Keratinocyte (primary cell): ENCODE data around the gene KRT33A. TPM values are rescaled to one million over a fixed set of nuclear protein-coding genes. Genes with fewer than 3 reads are reported as not detected.

Experiments used
- DNase-seq: peaks from one replicate; pipeline ENCODE4 v3.0.0-alpha.2; 2011; ENCODE audit warnings: low read depth, missing footprints, low spot score
- FAIRE-seq: peaks from 2 replicates; lab custom pipeline; 2011; peaks lifted over from hg19 to GRCh38; lab: Jason Lieb, UNC
- H2AFZ ChIP-seq: 2 replicates; pipeline ENCODE4 v1.6.0; 2012; ENCODE audit warnings: low read length, control low read depth, inconsistent platforms; ENCODE audit not compliant: control insufficient read depth
- H3K27ac ChIP-seq: 2 replicates; pipeline ENCODE4 v1.5.1; 2011; ENCODE audit warnings: low read length; ENCODE audit not compliant: control insufficient read depth, insufficient read depth
- H3K27me3 ChIP-seq: 3 replicates; pipeline ENCODE4 v1.6.0; 2011; ENCODE audit warnings: low read length; ENCODE audit not compliant: control insufficient read depth, insufficient read depth; ENCODE audit errors: extremely low read depth
- H3K36me3 ChIP-seq, 2 experiments: 2 replicates in 1 of 2; 3 replicates in 1 of 2; pipeline ENCODE4 v1.5.1; 2011; ENCODE audit warnings: low read length in 2 of 2, mild to moderate bottlenecking in 1 of 2; ENCODE audit not compliant: control insufficient read depth in 2 of 2, insufficient read depth in 2 of 2; ENCODE audit errors: extremely low read depth in 1 of 2
- H3K4me1 ChIP-seq: 3 replicates; pipeline ENCODE4 v1.5.1; 2011; ENCODE audit warnings: low read length; ENCODE audit not compliant: control insufficient read depth, insufficient read depth; ENCODE audit errors: extremely low read depth
- H3K4me2 ChIP-seq: 3 replicates; pipeline ENCODE4 v1.6.0; 2011; ENCODE audit warnings: low read depth, low read length; ENCODE audit not compliant: control insufficient read depth, insufficient read depth; ENCODE audit errors: extremely low read depth
- H3K4me3 ChIP-seq, 3 experiments: fragments of 200-600 bp in 1 of 3; sonication (generic) in 1 of 3; 2 replicates in 2 of 3; 3 replicates in 1 of 3; pipeline ENCODE4 v1.5.1; 2011 to 2016; ENCODE audit warnings: low read length in 3 of 3, mild to moderate bottlenecking in 3 of 3, control low read depth in 2 of 3, inconsistent platforms in 1 of 3, low read depth in 1 of 3, mixed read lengths in 1 of 3, mixed run types in 1 of 3, moderate library complexity in 1 of 3; ENCODE audit not compliant: control insufficient read depth in 2 of 3, insufficient read depth in 2 of 3; ENCODE audit errors: extremely low read depth in 1 of 3
- H3K79me2 ChIP-seq: 2 replicates; pipeline ENCODE4 v1.6.0; 2012; ENCODE audit warnings: low read length; ENCODE audit not compliant: control insufficient read depth, insufficient read depth
- H3K9ac ChIP-seq: 3 replicates; pipeline ENCODE4 v1.6.0; 2011; ENCODE audit warnings: low read length; ENCODE audit not compliant: control insufficient read depth, insufficient read depth; ENCODE audit errors: extremely low read depth
- H3K9me1 ChIP-seq: 3 replicates; pipeline ENCODE4 v1.6.0; 2011; ENCODE audit warnings: low read length; ENCODE audit not compliant: control insufficient read depth, insufficient read depth; ENCODE audit errors: extremely low read depth
- H3K9me3 ChIP-seq: 2 replicates; pipeline ENCODE4 v1.5.1; 2012; ENCODE audit warnings: low read depth, low read length; ENCODE audit not compliant: control insufficient read depth
- H4K20me1 ChIP-seq: 3 replicates; pipeline ENCODE4 v1.6.0; 2011; ENCODE audit warnings: low read length; ENCODE audit not compliant: control insufficient read depth, insufficient read depth; ENCODE audit errors: extremely low read depth
- CTCF ChIP-seq, 3 experiments: IDR thresholded peaks in 1 of 3; conservative IDR thresholded peaks in 1 of 3; optimal IDR thresholded peaks in 1 of 3; 2 replicates in 2 of 3; 3 replicates in 1 of 3; pipeline versions ENCODE3 to v1.5.1; 2011; ENCODE audit warnings: low read length in 3 of 3, mild to moderate bottlenecking in 3 of 3, moderate library complexity in 2 of 3, control low read depth in 1 of 3, inconsistent platforms in 1 of 3; ENCODE audit not compliant: insufficient read depth in 2 of 3; ENCODE audit errors: extremely low read depth in 1 of 3
- EZH2 ChIP-seq: IDR thresholded peaks from one replicate; pipeline ENCODE4 v1.6.1; 2012; ENCODE audit warnings: inconsistent platforms, mild to moderate bottlenecking, low read length, moderate library complexity
- dilution Hi-C: fragments of 300-500 bp; cut with MboI; formaldehyde crosslinking; loops from one replicate; pipeline ENCODE4 v1.7.0; 2020; ENCODE audit warnings: low sequenced_read_pairs; ENCODE audit not compliant: extremely low pct_ligation_motif_present
- polyA plus RNA-seq, 5 experiments: library from polyadenylated mRNA; depleted of rRNA in 3 of 5; stranded (reverse) in 3 of 5; stranded (forward) in 1 of 5; unstranded in 1 of 5; fragments of >200 nt; gene quantifications; 1 replicate in 1 of 5; 2 replicates in 3 of 5; 3 replicates in 1 of 5; pipeline versions ENCODE4 v1.2.1 to v1.2.3, GENCODE V29; 2011 to 2012; ENCODE audit warnings: missing spikeins in 2 of 5, low read depth in 1 of 5, low replicate concordance in 1 of 5

The KRT33A gene
- polyA plus RNA-seq, 1 donor (not counting 4 experiments of a cell fraction or from before 2014, with no cell fraction given), result not detected

- dilution Hi-C loops, result no loop called here
- Histone ChIP-seq H3K27ac (peak within 1 kb of the TSS; percentile 21), H3K4me1 (peaks cover 19% of the 10 kb centered on the region), H3K4me3 (peak within 1 kb of the TSS in 2 of 3 experiments; percentile 15 to 23), H3K9me1 (no peaks in the 10 kb centered on the region), H3K79me2 (no peaks in the 10 kb centered on the region), H3K4me2 (peak within 1 kb of the TSS; percentile 66), H3K9ac (no peak within 1 kb of the TSS), H3K9me3 (no peaks in the 10 kb centered on the region), H3K36me3 (no peaks in the 10 kb centered on the region), H3K27me3 (no peaks in the 10 kb centered on the region), H2AFZ (peak within 1 kb of the TSS; percentile 75), H4K20me1 (no peaks in the 10 kb centered on the region)
- FAIRE-seq (peak; percentile 73), DNase-seq (no peak)
- TF ChIP-seq EZH2 (no peak), CTCF (optimal IDR thresholded peaks at IDR 0.05 in 1 of 3, IDR thresholded peaks at IDR 0.05 in 1 of 3, conservative IDR thresholded peaks at IDR 0.05 in 1 of 3; ENCODE audit: extremely low read depth in 1 of 3, insufficient read depth in 2 of 3, low read length in 3 of 3) (no peak)
These were observed 48.4 kb downstream of the KRT33A start, which contains the start of gene KRTAP29-1 for GRCh38 chr17:41301916-41302901. TSS of gene KRTAP29-1 (minus strand) at chr17:41302851. CDS start at chr17:41302851, 0 bp downstream.

- dilution Hi-C loops, result no loop called here
- peak overlapping the region; percentile 66 for H3K4me2 ChIP-seq
These were observed 49.3 kb downstream of the KRT33A start for GRCh38 chr17:41301204-41301790.

More at GRCh38 chr17:41301204-41301790, 49.3 kb downstream of the KRT33A start:
- Histone ChIP-seq H3K9me1 (no peaks in the 10 kb centered on the region), H3K36me3 (no peaks in the 10 kb centered on the region), H3K4me3 (peak overlapping the region in 2 of 3 experiments; percentile 15 to 23), H3K79me2 (no peaks in the 10 kb centered on the region), H3K4me1 (peaks cover 19% of the 10 kb centered on the region), H3K27me3 (no peaks in the 10 kb centered on the region), H3K9ac (no peak overlapping the region), H3K27ac (peak overlapping the region; percentile 21), H2AFZ (peak overlapping the region; percentile 75), H3K9me3 (no peaks in the 10 kb centered on the region), H4K20me1 (no peaks in the 10 kb centered on the region)
- TF ChIP-seq EZH2 (no peak), CTCF (optimal IDR thresholded peaks at IDR 0.05 in 1 of 3, IDR thresholded peaks at IDR 0.05 in 1 of 3, conservative IDR thresholded peaks at IDR 0.05 in 1 of 3; ENCODE audit: extremely low read depth in 1 of 3, insufficient read depth in 2 of 3, low read length in 3 of 3) (no peak)
- DNase-seq (no peak), FAIRE-seq (peak; percentile 95)
